Pons (tissue), 1 donor: ENCODE data around the gene SLC6A20.

Experiments
- DNase-seq: peaks from one replicate; pipeline ENCODE4 v3.0.0-alpha.2; 2016; ENCODE audit warnings: low spot score

The SLC6A20 gene

GRCh38 chr3:45795882-45796765 lies at the start of gene SLC6A20:
SLC6A20 (minus strand) TSS chr3:45796536; CDS start chr3:45796419, 117 bp downstream.
- DNase-seq: no peak

GRCh38 chr3:45844616-45845015 lies 48.3 kb upstream of the SLC6A20 start:
- no peak for DNase-seq

GRCh38 chr3:45842851-45843625 lies 46.7 kb upstream of the SLC6A20 start:
- DNase-seq: no peak

- DNase-seq: peak; percentile 97
These were observed 45.6 kb upstream of the SLC6A20 start, which contains the start of gene LZTFL1 for GRCh38 chr3:45841757-45842491. LZTFL1 (minus strand) TSS chr3:45842119; CDS start chr3:45841991, 128 bp downstream.

- no peak for DNase-seq
These were observed 45.1 kb upstream of the SLC6A20 start for GRCh38 chr3:45841420-45841756.

GRCh38 chr3:45838466-45838865 lies 42.1 kb upstream of the SLC6A20 start:
- DNase-seq: no peak

- no peak for DNase-seq
These were observed 36.4 kb upstream of the SLC6A20 start for GRCh38 chr3:45832699-45833098.

- DNase-seq: no peak
These were observed 33.8 kb upstream of the SLC6A20 start for GRCh38 chr3:45830121-45830520.

- no peak for DNase-seq
These were observed 30.6 kb upstream of the SLC6A20 start for GRCh38 chr3:45826908-45827307.

- no peak for DNase-seq
These were observed 30.0 kb upstream of the SLC6A20 start for GRCh38 chr3:45826321-45826720.

- DNase-seq: no peak
These were observed 24.8 kb upstream of the SLC6A20 start for GRCh38 chr3:45821127-45821526.

GRCh38 chr3:45819543-45819942 lies 23.2 kb upstream of the SLC6A20 start:
- no peak for DNase-seq

- no peak for DNase-seq
These were observed 21.6 kb upstream of the SLC6A20 start for GRCh38 chr3:45817831-45818522.

GRCh38 chr3:45816544-45816943 lies 20.2 kb upstream of the SLC6A20 start:
- no peak for DNase-seq

GRCh38 chr3:45814322-45814721 lies 18.0 kb upstream of the SLC6A20 start:
- no peak for DNase-seq

- DNase-seq: peak; percentile 88
These were observed 11.6 kb upstream of the SLC6A20 start for GRCh38 chr3:45807681-45808540.

- DNase-seq: peak; percentile 4
These were observed 10.8 kb upstream of the SLC6A20 start for GRCh38 chr3:45807133-45807532.

- DNase-seq: no peak
These were observed 9.7 kb upstream of the SLC6A20 start for GRCh38 chr3:45806072-45806471.

- no peak for DNase-seq
These were observed 7.1 kb upstream of the SLC6A20 start for GRCh38 chr3:45803252-45803935.

- DNase-seq: no peak
These were observed 5.8 kb upstream of the SLC6A20 start for GRCh38 chr3:45802146-45802545.
